OCI-LY1 (cell line): Measurements from ENCODE around the gene GRID2.

Experiments
- H2AFZ ChIP-seq: fragments of 200-600 bp; sonication (generic), shearing (Covaris generic); 2 replicates; pipeline ENCODE4 v1.6.0; 2014; ENCODE audit warnings: antibody characterized with exemption, mild to moderate bottlenecking, low read length
- H3F3A ChIP-seq: fragments of 200-600 bp; sonication (generic), shearing (Covaris generic); 2 replicates; pipeline ENCODE4 v1.6.0; 2014; ENCODE audit warnings: mild to moderate bottlenecking, antibody characterized with exemption, low read length, moderate library complexity; ENCODE audit not compliant: insufficient read depth
- H3K27ac ChIP-seq: fragments of 200-600 bp; sonication (generic); 2 replicates; pipeline ENCODE4 v1.5.1; 2014; ENCODE audit warnings: low read length, mixed run types, mild to moderate bottlenecking, low read depth; ENCODE audit not compliant: poor library complexity, severe bottlenecking
- H3K27me3 ChIP-seq: fragments of 200-600 bp; sonication (generic); 2 replicates; pipeline ENCODE4 v1.6.0; 2014; ENCODE audit warnings: antibody characterized with exemption, mild to moderate bottlenecking, low read length, moderate library complexity; ENCODE audit not compliant: insufficient read depth
- H3K36me3 ChIP-seq: fragments of 200-600 bp; sonication (generic); 2 replicates; pipeline ENCODE4 v1.6.1; 2014; ENCODE audit warnings: mild to moderate bottlenecking, antibody characterized with exemption, low read length, moderate library complexity, mixed read lengths; ENCODE audit not compliant: insufficient read depth
- H3K4me1 ChIP-seq: fragments of 200-600 bp; sonication (generic); 2 replicates; pipeline ENCODE4 v1.5.1; 2014; ENCODE audit warnings: mild to moderate bottlenecking, low read length, moderate library complexity; ENCODE audit not compliant: insufficient read depth, severe bottlenecking
- H3K4me2 ChIP-seq: fragments of 200-600 bp; sonication (generic), shearing (Covaris generic); 2 replicates; pipeline ENCODE4 v1.6.1; 2014; ENCODE audit warnings: low read length
- H3K4me3 ChIP-seq: fragments of 200-600 bp; sonication (generic); 2 replicates; pipeline ENCODE4 v1.5.1; 2014; ENCODE audit warnings: low read length, low read depth, mild to moderate bottlenecking, mixed read lengths; ENCODE audit not compliant: poor library complexity, severe bottlenecking
- H3K79me2 ChIP-seq: fragments of 200-600 bp; shearing (Covaris generic); 2 replicates; pipeline ENCODE4 v1.6.1; 2016; ENCODE audit warnings: mixed run types, low read length, mixed read lengths; ENCODE audit not compliant: insufficient read depth
- H3K9ac ChIP-seq: fragments of 200-600 bp; sonication (generic), shearing (Covaris generic); 2 replicates; pipeline ENCODE4 v1.6.1; 2014; ENCODE audit warnings: mild to moderate bottlenecking, low read length, mixed read lengths
- H3K9me2 ChIP-seq: fragments of 200-600 bp; sonication (generic), shearing (Covaris generic); 2 replicates; pipeline ENCODE4 v1.6.1; 2014; ENCODE audit warnings: low read depth, mild to moderate bottlenecking, low read length, mixed read lengths
- H3K9me3 ChIP-seq: fragments of 200-600 bp; shearing (Covaris generic); 2 replicates; pipeline ENCODE4 v1.6.1; 2014; ENCODE audit warnings: low read length, mixed read lengths
- H4K20me1 ChIP-seq: fragments of 200-600 bp; sonication (generic), shearing (Covaris generic); 2 replicates; pipeline ENCODE4 v1.6.0; 2016; ENCODE audit warnings: mild to moderate bottlenecking, low read length; ENCODE audit not compliant: insufficient read depth
- CTCF ChIP-seq: fragments of 200-600 bp; sonication (generic), shearing (Covaris generic); IDR thresholded peaks from 2 replicates; pipeline ENCODE4 v1.5.1; 2017; ENCODE audit warnings: mild to moderate bottlenecking, antibody characterized with exemption, low read length, moderate library complexity, mixed read lengths
- EZH2 ChIP-seq: fragments of 200-600 bp; sonication (generic), shearing (Covaris generic); IDR thresholded peaks from 2 replicates; pipeline ENCODE4 v1.8.0; 2017; ENCODE audit warnings: borderline replicate concordance, mixed run types, mild to moderate bottlenecking, antibody characterized with exemption, low read length, moderate library complexity, mixed read lengths

Gene GRID2

GRCh38 chr4:93373893-93374860 is 1070.4 kb downstream of the GRID2 start:
- Histone ChIP-seq H3K4me1 (no peaks in the 10 kb centered on the region), H3K27me3 (no peaks in the 10 kb centered on the region)

GRCh38 chr4:93384241-93384640 is 1080.5 kb downstream of the GRID2 start:
- Histone ChIP-seq H2AFZ (no peak overlapping the region), H3K4me3 (no peak overlapping the region), H3K9me2 (no peaks in the 10 kb centered on the region), H3F3A (no peaks in the 10 kb centered on the region), H3K27me3 (no peaks in the 10 kb centered on the region), H3K27ac (no peak overlapping the region), H3K9ac (no peak overlapping the region), H3K79me2 (no peaks in the 10 kb centered on the region), H4K20me1 (no peaks in the 10 kb centered on the region), H3K9me3 (no peaks in the 10 kb centered on the region), H3K4me2 (no peak overlapping the region), H3K4me1 (no peaks in the 10 kb centered on the region), H3K36me3 (no peaks in the 10 kb centered on the region)
- TF ChIP-seq CTCF (no peak), EZH2 (no peak)

More at GRCh38 chr4:93373893-93374860, 1070.4 kb downstream of the GRID2 start:
- H2AFZ ChIP-seq: no peak overlapping the region
- H3F3A ChIP-seq: no peaks in the 10 kb centered on the region
- H3K4me3 ChIP-seq: no peak overlapping the region
- no peaks in the 10 kb centered on the region for H4K20me1 ChIP-seq
- H3K79me2 ChIP-seq: no peaks in the 10 kb centered on the region
- no peaks in the 10 kb centered on the region for H3K36me3 ChIP-seq
- TF ChIP-seq CTCF (no peak), EZH2 (no peak)
- H3K9me2 ChIP-seq: no peaks in the 10 kb centered on the region
- no peak overlapping the region for H3K4me2 ChIP-seq
- no peak overlapping the region for H3K27ac ChIP-seq
- H3K9me3 ChIP-seq: no peaks in the 10 kb centered on the region
- H3K9ac ChIP-seq: no peak overlapping the region

GRCh38 chr4:93384887-93385286 is 1081.1 kb downstream of the GRID2 start:
- no peaks in the 10 kb centered on the region for H3K79me2 ChIP-seq
- H3K4me1 ChIP-seq: no peaks in the 10 kb centered on the region
- no peak overlapping the region for H3K4me3 ChIP-seq
- H3K9ac ChIP-seq: no peak overlapping the region
- H3K27ac ChIP-seq: no peak overlapping the region
- no peaks in the 10 kb centered on the region for H4K20me1 ChIP-seq
- no peaks in the 10 kb centered on the region for H3K9me3 ChIP-seq
- TF ChIP-seq EZH2: no peak
- no peak for TF ChIP-seq CTCF
- H3F3A ChIP-seq: no peaks in the 10 kb centered on the region
- no peak overlapping the region for H2AFZ ChIP-seq
- H3K27me3 ChIP-seq: no peaks in the 10 kb centered on the region
- H3K4me2 ChIP-seq: no peak overlapping the region
- no peaks in the 10 kb centered on the region for H3K36me3 ChIP-seq
- H3K9me2 ChIP-seq: no peaks in the 10 kb centered on the region
